HG02852 (cell line): ENCODE measurements around the gene STRADA.

Experiments used
- ATAC-seq: cut with Tn5 transposase; IDR thresholded peaks from one replicate; pipeline ENCODE4 v1.9.1; 2021; ENCODE audit warnings: mild to moderate bottlenecking, moderate library complexity; ENCODE audit not compliant: unreplicated experiment

Gene STRADA, protein sequence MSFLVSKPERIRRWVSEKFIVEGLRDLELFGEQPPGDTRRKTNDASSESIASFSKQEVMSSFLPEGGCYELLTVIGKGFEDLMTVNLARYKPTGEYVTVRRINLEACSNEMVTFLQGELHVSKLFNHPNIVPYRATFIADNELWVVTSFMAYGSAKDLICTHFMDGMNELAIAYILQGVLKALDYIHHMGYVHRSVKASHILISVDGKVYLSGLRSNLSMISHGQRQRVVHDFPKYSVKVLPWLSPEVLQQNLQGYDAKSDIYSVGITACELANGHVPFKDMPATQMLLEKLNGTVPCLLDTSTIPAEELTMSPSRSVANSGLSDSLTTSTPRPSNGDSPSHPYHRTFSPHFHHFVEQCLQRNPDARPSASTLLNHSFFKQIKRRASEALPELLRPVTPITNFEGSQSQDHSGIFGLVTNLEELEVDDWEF

DNA sequence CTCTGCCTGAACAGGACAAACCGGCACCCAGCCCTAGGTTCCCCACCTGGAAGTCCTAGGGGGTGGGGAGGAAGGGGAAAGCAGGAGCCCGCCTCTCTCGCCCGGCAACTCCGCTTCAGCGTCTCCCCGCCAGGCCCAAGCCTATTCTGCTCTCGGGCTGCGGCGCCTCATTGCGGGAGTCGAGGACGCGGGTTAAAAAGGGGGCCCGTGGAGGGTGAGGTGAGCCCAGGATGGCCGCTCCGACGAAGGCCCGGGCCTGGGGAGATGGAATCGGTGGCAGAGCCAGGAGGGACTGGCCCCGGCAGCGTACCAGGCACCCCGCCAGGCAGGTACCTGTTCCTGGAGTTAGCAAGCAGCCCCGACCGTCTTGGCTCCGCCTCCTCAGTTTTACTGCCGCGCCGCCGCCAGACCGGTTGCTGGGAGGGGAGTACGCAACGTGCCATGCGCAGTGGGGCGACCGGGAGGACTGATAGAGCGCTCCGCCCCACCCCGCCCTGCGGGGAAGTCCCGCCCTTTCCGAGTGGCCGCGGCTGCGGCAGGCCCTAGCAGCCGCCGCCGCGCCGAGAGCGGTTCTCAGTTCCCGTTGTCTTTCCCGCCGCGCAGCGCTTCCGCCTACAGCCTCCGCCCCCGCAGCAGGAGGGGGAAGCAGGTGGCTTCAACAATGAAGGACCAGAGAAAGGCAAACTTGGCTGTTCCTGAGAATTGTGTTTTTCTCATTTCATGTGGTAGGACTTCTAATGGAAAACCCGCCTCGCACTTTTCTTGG is at the start of gene STRADA:
Gene STRADA (minus strand): TSS at position 392 of the 766 bp plus-strand sequence. CDS start 13,430 bp downstream, outside the sequence.
- peak; percentile 75 for ATAC-seq

- no peak for ATAC-seq
Measured at GRCh38 chr17:63790057-63790456, 48.5 kb upstream of the STRADA start.

DNA sequence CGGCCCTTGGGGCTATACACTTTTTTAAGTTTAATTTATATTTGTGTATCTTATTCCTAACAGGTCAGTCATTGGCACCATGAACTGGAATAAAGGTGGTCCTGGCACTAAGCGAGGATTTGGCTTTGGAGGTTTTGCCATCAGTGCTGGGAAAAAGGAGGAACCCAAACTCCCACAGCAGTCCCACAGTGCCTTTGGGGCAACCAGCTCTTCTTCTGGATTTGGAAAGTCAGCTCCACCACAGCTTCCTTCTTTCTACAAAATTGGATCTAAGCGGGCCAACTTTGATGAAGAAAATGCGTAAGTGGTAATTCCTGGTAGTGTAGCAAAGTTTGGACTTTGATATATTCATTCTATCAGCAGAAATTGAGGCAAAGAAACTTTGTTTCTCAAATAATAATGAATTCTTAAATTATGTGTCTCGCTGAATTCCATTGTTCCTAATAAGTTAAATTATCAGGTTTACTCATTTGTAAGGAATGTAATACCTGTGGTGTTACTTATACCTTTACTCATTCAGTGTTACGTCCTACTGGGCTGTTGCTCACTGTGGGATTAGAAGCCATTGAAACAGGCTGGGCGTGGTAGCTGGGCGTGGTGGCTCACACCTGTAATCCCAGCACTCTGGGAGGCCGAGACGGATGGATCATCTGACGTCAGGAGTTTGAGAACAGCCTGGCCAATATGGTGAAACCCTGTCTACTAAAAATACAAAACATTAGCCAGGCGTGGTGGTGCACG is 45.5 kb upstream of the STRADA start:
- no peak for ATAC-seq

GRCh38 chr17:63786117-63786516 is 44.5 kb upstream of the STRADA start:
- ATAC-seq: no peak

GRCh38 chr17:63785556-63785955 is 44.0 kb upstream of the STRADA start:
- ATAC-seq: no peak

DNA sequence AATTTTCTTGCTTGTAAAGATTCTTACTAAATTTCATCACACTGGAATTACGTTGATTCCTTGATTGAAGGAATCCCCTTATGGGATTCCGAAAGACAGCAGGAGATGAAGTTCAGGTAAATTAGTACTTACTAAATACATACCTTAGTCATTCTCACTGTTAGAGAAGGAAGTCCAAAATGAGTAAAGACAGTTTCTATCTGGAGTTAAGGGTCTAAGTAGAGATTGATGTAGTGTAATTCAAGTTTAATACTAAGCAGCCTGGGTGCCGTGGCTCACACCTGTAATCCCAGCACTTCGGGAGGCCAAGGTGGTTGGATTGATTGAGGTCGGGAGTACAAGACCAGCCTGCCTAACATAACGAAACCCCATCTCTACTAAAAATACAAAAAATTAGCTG is 41.9 kb upstream of the STRADA start:
- ATAC-seq: no peak

GRCh38 chr17:63780928-63781327 is 39.3 kb upstream of the STRADA start:
- no peak for ATAC-seq

GRCh38 chr17:63780507-63780906 is 38.9 kb upstream of the STRADA start:
- ATAC-seq: no peak

DNA sequence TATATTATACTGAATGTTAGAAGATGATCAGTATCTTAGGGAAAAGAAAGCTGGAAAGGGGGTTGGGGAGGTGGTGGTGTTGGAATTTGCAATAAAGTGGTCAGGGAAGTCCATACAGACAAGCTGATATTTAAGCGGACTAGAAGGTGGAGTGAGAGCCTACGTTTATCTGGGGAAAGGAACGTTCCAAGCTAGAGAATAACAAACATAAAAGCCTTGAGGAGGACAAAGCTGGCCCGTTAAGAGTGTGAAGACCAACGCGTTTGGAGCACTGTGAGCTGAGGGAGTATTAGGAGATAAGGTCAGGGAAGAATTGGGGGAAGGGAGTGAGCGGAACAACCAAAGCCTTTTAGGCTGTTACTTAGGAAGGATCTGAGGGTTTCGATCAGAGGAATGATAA is 33.8 kb upstream of the STRADA start:
- no peak for ATAC-seq

DNA sequence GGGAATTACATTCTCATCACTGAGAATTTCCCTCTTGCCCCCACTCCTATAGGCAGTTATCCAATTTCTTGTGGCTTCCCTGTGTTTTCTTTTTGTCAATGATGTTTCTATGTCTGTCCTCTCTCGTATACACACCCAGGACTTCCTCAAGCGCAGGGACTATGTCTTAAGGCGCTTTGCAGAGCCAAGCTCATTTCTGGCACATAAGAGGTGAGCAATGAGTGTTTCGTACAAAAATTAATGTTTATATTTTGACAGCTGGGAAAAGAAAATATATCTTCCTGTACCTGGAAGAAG is 33.3 kb upstream of the STRADA start:
- ATAC-seq: no peak

DNA sequence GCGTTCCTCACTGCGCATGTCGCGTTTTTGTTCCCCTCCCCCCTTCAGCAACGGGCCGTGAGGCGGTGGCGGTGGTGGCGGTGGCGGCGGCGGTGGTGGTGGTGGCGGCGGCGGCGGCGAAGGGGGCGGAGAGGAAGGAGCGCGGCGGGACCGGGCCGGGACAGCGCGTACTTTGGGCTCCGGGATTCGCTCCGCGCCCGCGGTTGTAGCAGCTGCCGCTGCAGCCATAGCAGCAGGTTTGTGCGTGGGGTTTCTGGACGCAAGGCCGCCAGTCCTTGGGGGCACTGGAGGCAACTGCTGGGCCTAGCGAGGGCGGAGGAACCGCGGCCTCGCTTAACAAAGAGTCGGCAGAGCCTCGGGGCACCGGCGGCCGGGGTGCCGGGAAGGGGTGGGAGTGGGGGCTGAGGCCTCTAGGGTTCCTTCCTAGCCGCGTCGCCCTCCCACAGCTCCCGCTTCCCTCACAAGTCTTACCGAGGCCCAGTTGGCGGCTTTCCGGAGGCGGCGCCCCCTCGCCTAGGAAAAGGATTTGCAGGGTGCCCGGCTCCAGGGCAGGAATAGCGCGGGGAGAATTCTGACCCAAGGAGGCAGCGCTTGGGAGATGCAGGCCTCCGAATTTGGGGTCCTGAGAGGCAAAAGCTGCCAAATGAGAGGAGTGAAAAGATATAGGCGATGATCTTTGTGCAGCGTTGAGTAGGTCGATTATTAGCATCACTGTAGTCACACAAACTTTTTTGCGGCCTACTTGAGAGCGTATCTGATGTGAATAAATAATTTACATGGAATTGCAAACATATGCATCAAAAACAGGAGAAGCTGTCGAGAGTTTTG is 32.8 kb upstream of the STRADA start, which contains the start of gene DDX42:
Gene DDX42 (plus strand): TSS at position 30 of the 828 bp plus-strand sequence. CDS start 12,880 bp downstream, outside the sequence.
- peak; percentile 16 for ATAC-seq

DNA sequence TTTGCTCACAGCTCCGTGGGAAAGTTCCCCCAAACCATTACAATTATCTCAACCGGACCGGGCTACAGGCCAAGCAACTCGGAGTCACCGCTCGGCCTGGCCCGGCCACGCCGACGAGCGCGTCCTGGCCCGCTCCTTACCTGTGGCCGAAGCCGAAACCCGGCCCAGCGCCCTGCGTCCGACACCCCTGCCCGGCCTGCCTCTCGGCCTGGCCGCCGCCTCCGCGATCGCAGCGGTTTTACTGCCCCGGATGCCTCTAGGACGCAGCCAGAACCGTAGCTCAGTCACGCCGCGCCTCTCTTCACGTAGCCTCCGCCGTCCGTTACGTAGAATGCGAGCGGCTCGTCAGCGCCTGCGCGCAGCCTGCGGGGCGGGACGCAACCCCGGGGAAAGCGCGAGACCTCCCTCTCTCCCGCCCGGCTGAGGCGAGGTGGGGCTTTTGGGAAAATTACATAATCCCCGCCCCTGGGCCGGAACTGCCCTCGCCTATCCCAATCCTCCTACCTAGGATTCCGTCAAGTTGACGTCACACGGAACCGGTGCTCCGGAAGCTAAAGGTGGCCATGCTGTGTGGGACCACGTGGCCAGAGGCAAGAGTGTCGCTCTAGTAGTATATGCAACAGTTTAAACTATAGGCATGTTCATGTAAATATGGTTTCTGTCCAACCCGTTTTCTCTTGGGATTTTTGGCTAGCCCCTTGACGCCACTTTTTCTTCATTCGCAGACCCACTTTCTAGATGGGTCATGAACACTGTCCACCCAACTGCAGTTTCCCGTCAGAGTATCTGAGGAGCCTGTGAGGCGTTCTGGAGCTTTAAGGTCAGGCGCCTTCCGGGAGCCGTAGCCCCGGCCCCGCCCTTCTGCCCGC is 31.9 kb upstream of the STRADA start, which contains the start of gene CCDC47:
Gene CCDC47 (minus strand): TSS at position 326 of the 869 bp plus-strand sequence. CDS start 7,422 bp downstream, outside the sequence.
- peak; percentile 79 for ATAC-seq

DNA sequence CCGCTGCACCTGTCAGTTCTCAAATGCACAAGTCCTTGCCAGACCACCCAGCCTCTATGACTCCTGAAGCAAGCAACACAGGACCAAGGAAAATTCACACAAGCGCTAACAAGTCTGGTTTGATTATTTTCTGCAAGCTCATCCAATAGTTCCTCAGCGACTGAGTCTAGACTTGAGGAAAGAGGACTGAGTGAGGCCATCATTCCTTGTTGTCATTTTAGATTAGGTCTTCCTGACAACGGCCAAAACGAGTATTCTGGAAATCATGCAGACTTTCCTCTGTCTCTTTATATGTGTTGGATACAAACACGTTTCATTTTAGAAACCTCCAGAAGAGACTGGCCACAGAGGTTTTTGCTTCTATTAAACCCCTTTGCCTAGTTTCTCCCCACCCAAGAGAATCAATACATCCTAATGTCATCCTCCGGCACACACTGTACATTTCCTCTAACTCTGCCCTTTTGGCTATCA is 31.2 kb upstream of the STRADA start:
- ATAC-seq: no peak

DNA sequence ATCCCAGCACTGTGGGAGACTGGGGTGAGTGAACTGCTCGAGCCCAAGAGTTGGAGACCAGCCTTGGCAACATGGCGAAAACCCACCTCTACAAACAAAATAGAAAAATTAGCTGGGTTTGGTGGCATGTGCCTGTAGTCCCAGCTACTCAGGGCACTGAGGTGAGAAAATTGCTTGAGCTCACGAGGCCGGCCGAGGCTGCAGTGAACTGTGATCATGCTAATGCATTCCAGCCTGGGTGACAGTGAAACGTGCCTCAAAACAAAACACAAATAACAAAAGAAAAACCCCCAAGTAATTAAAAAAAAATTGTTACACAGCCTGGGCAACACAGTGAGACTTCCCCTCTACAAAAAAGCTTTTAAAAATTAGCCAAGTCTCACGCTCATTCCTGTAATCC is 26.8 kb upstream of the STRADA start:
- ATAC-seq: no peak

- no peak for ATAC-seq
Measured at GRCh38 chr17:63766754-63767153, 25.2 kb upstream of the STRADA start.

- no peak for ATAC-seq
Measured at GRCh38 chr17:63764716-63765115, 23.1 kb upstream of the STRADA start.

DNA sequence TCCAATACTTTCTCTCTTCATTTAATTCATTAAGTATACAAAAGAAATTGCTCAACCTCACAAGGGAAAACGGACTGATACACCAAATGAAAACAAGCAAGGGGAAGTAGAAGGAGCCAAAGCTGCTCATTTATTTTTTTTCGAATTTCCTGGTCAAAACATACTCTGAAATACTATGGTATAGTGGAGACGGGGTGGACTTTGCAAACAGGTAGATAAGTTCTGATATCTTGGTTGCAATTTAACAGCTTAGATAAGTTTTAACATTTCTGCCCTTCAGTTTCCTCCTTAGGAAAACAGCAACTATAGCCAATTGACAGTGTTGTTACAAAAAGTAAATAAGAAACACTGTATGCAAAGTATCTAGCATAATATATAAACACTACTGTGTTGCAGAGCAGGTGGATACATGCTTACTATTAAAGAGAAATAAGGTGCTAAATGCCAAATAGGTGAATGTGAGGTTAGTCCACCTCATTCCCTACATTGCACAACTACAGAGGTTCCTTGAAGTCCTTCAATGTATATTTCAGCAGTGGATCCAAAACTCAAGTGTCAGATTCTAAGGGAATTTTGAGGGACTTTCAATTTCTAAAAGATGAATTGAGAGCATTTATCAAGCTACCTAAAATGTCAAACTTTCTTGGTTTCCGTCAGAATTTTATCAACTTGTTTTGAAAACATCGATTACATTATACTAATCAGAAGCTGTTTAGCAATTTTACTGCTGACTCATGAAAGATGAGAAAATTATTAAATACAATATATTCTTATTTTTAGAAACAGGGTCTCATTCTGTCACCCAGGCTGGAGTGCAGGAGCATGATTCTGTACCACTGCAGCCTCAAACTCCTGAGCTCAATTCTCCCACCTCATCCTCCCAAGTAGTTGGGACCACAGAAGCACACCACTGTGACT is 20.8 kb upstream of the STRADA start:
- no peak for ATAC-seq
